HG03575 (cell line): Measurements from ENCODE around the gene HMGXB3.

ENCODE experiments used
- ATAC-seq: cut with Tn5 transposase; IDR thresholded peaks from one replicate; pipeline ENCODE4 v1.9.1; 2021; ENCODE audit not compliant: unreplicated experiment, insufficient number of reproducible peaks, low FRiP score; ENCODE audit errors: extremely low read depth

The HMGXB3 gene

GRCh38 chr5:150061538-150061995, 61.0 kb downstream of the HMGXB3 start:
- ATAC-seq, result no peak

GRCh38 chr5:150062216-150062922, 61.8 kb downstream of the HMGXB3 start:
- ATAC-seq, result no peak

GRCh38 chr5:150063638-150064037, 63.1 kb downstream of the HMGXB3 start:
- no peak for ATAC-seq

GRCh38 chr5:150064681-150065220, 64.2 kb downstream of the HMGXB3 start:
- ATAC-seq, result no peak

- ATAC-seq, result no peak
These were observed 64.8 kb downstream of the HMGXB3 start for GRCh38 chr5:150065346-150065745.

- ATAC-seq, result no peak
These were observed 65.3 kb downstream of the HMGXB3 start for GRCh38 chr5:150065886-150066285.

GRCh38 chr5:150066436-150066835, 65.9 kb downstream of the HMGXB3 start:
- ATAC-seq, result no peak

GRCh38 chr5:150066901-150067396, 66.4 kb downstream of the HMGXB3 start:
- ATAC-seq, result no peak

- no peak for ATAC-seq
These were observed 66.9 kb downstream of the HMGXB3 start for GRCh38 chr5:150067405-150067960.

- no peak for ATAC-seq
These were observed 67.5 kb downstream of the HMGXB3 start for GRCh38 chr5:150068071-150068470.

GRCh38 chr5:150068472-150068871, 67.9 kb downstream of the HMGXB3 start:
- no peak for ATAC-seq

GRCh38 chr5:150068961-150069645, 68.6 kb downstream of the HMGXB3 start:
- no peak for ATAC-seq

GRCh38 chr5:150069672-150070627, 69.4 kb downstream of the HMGXB3 start:
- ATAC-seq, result no peak

GRCh38 chr5:150070821-150071220, 70.3 kb downstream of the HMGXB3 start:
- no peak for ATAC-seq

- no peak for ATAC-seq
These were observed 72.6 kb downstream of the HMGXB3 start for GRCh38 chr5:150073086-150073625.

GRCh38 chr5:150073677-150074076, 73.1 kb downstream of the HMGXB3 start:
- ATAC-seq, result no peak

- ATAC-seq, result no peak
These were observed 74.7 kb downstream of the HMGXB3 start for GRCh38 chr5:150075233-150075632.

- no peak for ATAC-seq
These were observed 75.3 kb downstream of the HMGXB3 start for GRCh38 chr5:150075806-150076205.
